ENCODE results near the gene BMAL2. TPM values are rescaled to one million over a fixed set of nuclear protein-coding genes. Genes with fewer than 3 reads are reported as not detected.

Gene BMAL2
- total RNA-seq, 4 donors from 2014 or later = 0.39 to 2.4 (median 1.4) TPM

- H3K4me1 ChIP-seq = peaks cover 0 to 37% (median 8%) of the 10 kb centered on the region in 4 donors
- TF ChIP-seq CTCF (IDR thresholded peaks at IDR 0.05) (no peak), POLR2A (IDR thresholded peaks at IDR 0.05) (no peak), EP300 (IDR thresholded peaks at IDR 0.05) (no peak)
- 66 to 72% methylated on average over 4 of the region's 4 CpGs for WGBS, 2 donors
- H3K27me3 ChIP-seq = no peaks in the 10 kb centered on the region
- no peaks in the 10 kb centered on the region for H3K9me3 ChIP-seq
- H3K27ac ChIP-seq = peak overlapping the region in 1 of 4 donors; percentile 10
- DNase-seq (ENCODE audit: low spot score in 2 of 2) = no peak
- H3K36me3 ChIP-seq = no peaks in the 10 kb centered on the region
- H3K4me3 ChIP-seq = no peak overlapping the region
These were observed 42.0 kb upstream of the BMAL2 start for GRCh38 chr12:27290501-27291168.

GRCh38 chr12:27291862-27292261, 40.8 kb upstream of the BMAL2 start:
- DNase-seq (ENCODE audit: low spot score in 2 of 2) = no peak
- Histone ChIP-seq H3K27ac (no peak overlapping the region), H3K4me3 (no peak overlapping the region), H3K9me3 (no peaks in the 10 kb centered on the region), H3K4me1 (peaks cover 0 to 31% (median 8%) of the 10 kb centered on the region in 4 donors), H3K36me3 (no peaks in the 10 kb centered on the region), H3K27me3 (no peaks in the 10 kb centered on the region)
- 32 to 50% methylated on average over 1 of the region's 1 CpG for WGBS, 2 donors
- TF ChIP-seq CTCF (IDR thresholded peaks at IDR 0.05) (no peak), EP300 (IDR thresholded peaks at IDR 0.05) (peak; percentile 36 to 40), POLR2A (IDR thresholded peaks at IDR 0.05) (no peak)

GRCh38 chr12:27292718-27293117, 39.9 kb upstream of the BMAL2 start:
- WGBS, 2 donors = 88 to 94% methylated on average over 2 of the region's 2 CpGs
- Histone ChIP-seq H3K27ac (peak overlapping the region in 1 of 4 donors; percentile 49), H3K4me3 (no peak overlapping the region), H3K27me3 (no peaks in the 10 kb centered on the region), H3K36me3 (no peaks in the 10 kb centered on the region), H3K9me3 (no peaks in the 10 kb centered on the region), H3K4me1 (peaks cover 0 to 31% (median 8%) of the 10 kb centered on the region in 4 donors)
- TF ChIP-seq CTCF (IDR thresholded peaks at IDR 0.05) (no peak), POLR2A (IDR thresholded peaks at IDR 0.05) (no peak), EP300 (IDR thresholded peaks at IDR 0.05) (no peak)
- DNase-seq (ENCODE audit: low spot score in 2 of 2) = no peak

- Histone ChIP-seq H3K4me3 (no peak overlapping the region), H3K9me3 (no peaks in the 10 kb centered on the region), H3K4me1 (peaks cover 0 to 31% (median 8%) of the 10 kb centered on the region in 4 donors), H3K27me3 (no peaks in the 10 kb centered on the region), H3K36me3 (peaks cover 0 to 7% (median 0%) of the 10 kb centered on the region in 3 donors), H3K27ac (peak overlapping the region in 2 of 4 donors; percentile 49 to 64)
- DNase-seq (ENCODE audit: low spot score in 2 of 2) = no peak
- TF ChIP-seq EP300 (IDR thresholded peaks at IDR 0.05) (no peak), POLR2A (IDR thresholded peaks at IDR 0.05) (no peak), CTCF (IDR thresholded peaks at IDR 0.05) (no peak)
- 40 to 47% methylated on average over 3 of the region's 3 CpGs for WGBS, 2 donors
These were observed 39.2 kb upstream of the BMAL2 start for GRCh38 chr12:27293463-27293862.

- TF ChIP-seq EP300 (IDR thresholded peaks at IDR 0.05) = no peak
- Histone ChIP-seq H3K27ac (no peak overlapping the region), H3K4me1 (peaks cover 0 to 28% (median 11%) of the 10 kb centered on the region in 4 donors), H3K9me3 (no peaks in the 10 kb centered on the region), H3K36me3 (peaks cover 0 to 21% (median 0%) of the 10 kb centered on the region in 3 donors), H3K4me3 (no peak overlapping the region), H3K27me3 (no peaks in the 10 kb centered on the region)
- no peak for DNase-seq (ENCODE audit: low spot score in 2 of 2)
- WGBS, 2 donors = 79 to 85% methylated on average over 6 of the region's 6 CpGs
These were observed 36.0 kb upstream of the BMAL2 start for GRCh38 chr12:27296674-27297073.
